ENCODE measurements around the gene CYTH2.

- TF ChIP-seq CTCF (IDR thresholded peaks at IDR 0.05; ENCODE audit: insufficient read depth, low read depth, low read length) (no peak), EZH2 (IDR thresholded peaks at IDR 0.05; ENCODE audit: insufficient read depth, low read length) (no peak)
Observed at GRCh38 chr19:48492925-48493717, 24.0 kb downstream of the CYTH2 start.

Measured in astrocyte (in vitro differentiated cells and primary cell).